ENCODE measurements around the gene SLX4IP. TPM values are rescaled to one million over a fixed set of nuclear protein-coding genes. Genes with fewer than 3 reads are reported as not detected.

SLX4IP gene
- total and polyA plus RNA-seq, 2 of the 13 experiments (the other 11 are each of a cell fraction or from before 2014, with no cell fraction given), result 3.6 to 7.3 TPM

GRCh38 chr20:10434467-10434831, 656 bp upstream of the SLX4IP start (continued):
- TF ChIP-seq, protein P1, sequence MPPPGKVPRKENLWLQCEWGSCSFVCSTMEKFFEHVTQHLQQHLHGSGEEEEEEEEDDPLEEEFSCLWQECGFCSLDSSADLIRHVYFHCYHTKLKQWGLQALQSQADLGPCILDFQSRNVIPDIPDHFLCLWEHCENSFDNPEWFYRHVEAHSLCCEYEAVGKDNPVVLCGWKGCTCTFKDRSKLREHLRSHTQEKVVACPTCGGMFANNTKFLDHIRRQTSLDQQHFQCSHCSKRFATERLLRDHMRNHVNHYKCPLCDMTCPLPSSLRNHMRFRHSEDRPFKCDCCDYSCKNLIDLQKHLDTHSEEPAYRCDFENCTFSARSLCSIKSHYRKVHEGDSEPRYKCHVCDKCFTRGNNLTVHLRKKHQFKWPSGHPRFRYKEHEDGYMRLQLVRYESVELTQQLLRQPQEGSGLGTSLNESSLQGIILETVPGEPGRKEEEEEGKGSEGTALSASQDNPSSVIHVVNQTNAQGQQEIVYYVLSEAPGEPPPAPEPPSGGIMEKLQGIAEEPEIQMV (CRISPR knock-in tag; IDR thresholded peaks at IDR 0.05; ENCODE audit: low read depth), result peak; percentile 16; the same call in 1 of the 2 replicates
- TF ChIP-seq, protein P2, sequence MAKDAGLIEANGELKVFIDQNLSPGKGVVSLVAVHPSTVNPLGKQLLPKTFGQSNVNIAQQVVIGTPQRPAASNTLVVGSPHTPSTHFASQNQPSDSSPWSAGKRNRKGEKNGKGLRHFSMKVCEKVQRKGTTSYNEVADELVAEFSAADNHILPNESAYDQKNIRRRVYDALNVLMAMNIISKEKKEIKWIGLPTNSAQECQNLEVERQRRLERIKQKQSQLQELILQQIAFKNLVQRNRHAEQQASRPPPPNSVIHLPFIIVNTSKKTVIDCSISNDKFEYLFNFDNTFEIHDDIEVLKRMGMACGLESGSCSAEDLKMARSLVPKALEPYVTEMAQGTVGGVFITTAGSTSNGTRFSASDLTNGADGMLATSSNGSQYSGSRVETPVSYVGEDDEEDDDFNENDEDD (CRISPR knock-in tag; IDR thresholded peaks at IDR 0.05; ENCODE audit: borderline replicate concordance), result no peak
- TF ChIP-seq TAF1 (CRISPR knock-in tag; IDR thresholded peaks at IDR 0.05) (peak; percentile 72), SIN3A (IDR thresholded peaks at IDR 0.05; ENCODE audit: borderline replicate concordance, low read depth, low read length) (peak; percentile 77; the same call in 1 of the 2 replicates), SRSF1 (optimal IDR thresholded peaks at IDR 0.05; ENCODE audit: low read depth, low read length) (no peak), GATA4 (IDR thresholded peaks at IDR 0.05; ENCODE audit: borderline replicate concordance, low read depth) (peak; percentile 83; the same call in 1 of the 2 replicates), PAX8 (CRISPR knock-in tag; IDR thresholded peaks at IDR 0.05; ENCODE audit: borderline replicate concordance) (no peak), ZNF34 (CRISPR knock-in tag; IDR thresholded peaks at IDR 0.05; ENCODE audit: borderline replicate concordance) (no peak; the same call in 1 of the 2 replicates), RXRB (CRISPR knock-in tag; IDR thresholded peaks at IDR 0.05; ENCODE audit: borderline replicate concordance) (no peak; the same call in none of the 2 replicates), ARHGAP35 (CRISPR knock-in tag; IDR thresholded peaks at IDR 0.05; ENCODE audit: borderline replicate concordance) (no peak), MBD4 (IDR thresholded peaks at IDR 0.05; ENCODE audit: borderline replicate concordance, low read length) (peak; percentile 97), ETS1 (CRISPR knock-in tag; IDR thresholded peaks at IDR 0.05) (0 out of 2 replicates have a peak, but pooled peaks have one; percentile 0), PTBP1 (IDR thresholded peaks at IDR 0.05; ENCODE audit: low read depth, low read length, poor library complexity, severe bottlenecking) (no peak), MED1 (CRISPR knock-in tag; IDR thresholded peaks at IDR 0.05) (no peak; the same call in none of the 2 replicates), NR2F6 (IDR thresholded peaks at IDR 0.05) (peak; percentile 69), NR2F6 (CRISPR knock-in tag; IDR thresholded peaks at IDR 0.05) (no peak), TRIM22 (IDR thresholded peaks at IDR 0.05) (no peak), KLF11 (CRISPR knock-in tag; IDR thresholded peaks at IDR 0.05) (no peak), GATAD1 (CRISPR knock-in tag; IDR thresholded peaks at IDR 0.05) (peak; percentile 52), ATF6 (CRISPR knock-in tag; conservative IDR thresholded peaks at IDR 0.05) (no peak; the same call in 1 of the 2 replicates), ZNF484 (CRISPR knock-in tag; IDR thresholded peaks at IDR 0.05; ENCODE audit: borderline replicate concordance, low read depth) (0 out of 2 replicates have a peak, but pooled peaks have one; percentile 8), FOXP1 (IDR thresholded peaks at IDR 0.05) (no peak), FOXP1 (CRISPR knock-in tag; IDR thresholded peaks at IDR 0.05) (peak; percentile 25; the same call in 1 of the 2 replicates), ZNF251 (CRISPR knock-in tag; IDR thresholded peaks at IDR 0.05) (no peak; the same call in 1 of the 2 replicates)
